PC-9 (cell line): ENCODE data around the gene ZMAT3.

ENCODE experiments used
- CTCF ChIP-seq: fragments of 200-600 bp; sonication (generic); conservative IDR thresholded peaks from 2 replicates; pipeline ENCODE4 v1.6.1; 2017; ENCODE audit warnings: mixed run types, antibody characterized with exemption, mild to moderate bottlenecking, moderate library complexity
- EZH2 ChIP-seq: fragments of 200-600 bp; sonication (generic); IDR thresholded peaks from 2 replicates; pipeline ENCODE4 v1.8.0; 2017; ENCODE audit warnings: antibody characterized with exemption, low read depth

- TF ChIP-seq CTCF (no peak), EZH2 (no peak)
Measured at GRCh38 chr3:178982137-178982536, 89.5 kb downstream of the ZMAT3 start.
